CD4-positive, CD25-positive, alpha-beta regulatory T cell (primary cell): ENCODE results near the gene ADORA2B. TPM values are rescaled to one million over a fixed set of nuclear protein-coding genes. Genes with fewer than 3 reads are reported as not detected.
"Not testable (repeated sequence)": the region's sequence is repeated elsewhere in the genome, so short reads cannot be mapped to it uniquely, and the experiment has no call there.

Source experiments
- ATAC-seq, 2 donors: fragments of 150-1000 bp; cut with Tn5 transposase; one replicate each; pipeline ENCODE4 v1.10.0; 2021; ENCODE audit warnings: low read depth in 2 of 2, moderate number of reproducible peaks in 2 of 2, moderate library complexity in 1 of 2
- DNase-seq, 3 donors: peaks; one replicate each; pipeline versions ENCODE4 v3.0.0 to v3.0.0-alpha.2; 2012 to 2022; ENCODE audit warnings: mixed read lengths in 1 of 3
- H3K27ac ChIP-seq: one replicate; pipeline ENCODE4 v1.7.0; 2013; ENCODE audit warnings: mild to moderate bottlenecking, low read length; ENCODE audit not compliant: insufficient read depth, poor library complexity, severe bottlenecking
- H3K27me3 ChIP-seq: one replicate; pipeline ENCODE4 v1.7.0; 2013; ENCODE audit warnings: low read length; ENCODE audit not compliant: control insufficient read depth, insufficient read depth
- H3K36me3 ChIP-seq: one replicate; pipeline ENCODE4 v1.7.0; 2013; ENCODE audit warnings: mild to moderate bottlenecking, low read length, moderate library complexity; ENCODE audit not compliant: control insufficient read depth, insufficient read depth
- H3K4me1 ChIP-seq: 2 replicates; pipeline ENCODE4 v1.7.0; 2013; ENCODE audit warnings: mild to moderate bottlenecking, low read length; ENCODE audit not compliant: insufficient read depth, control insufficient read depth, poor library complexity, severe bottlenecking
- H3K4me3 ChIP-seq: one replicate; pipeline ENCODE4 v1.7.0; 2013; ENCODE audit warnings: low read depth, mild to moderate bottlenecking, low read length, moderate library complexity
- H3K9me3 ChIP-seq, 2 experiments: 1 replicate in 1 of 2; 2 replicates in 1 of 2; pipeline ENCODE4 v1.7.0; 2013; ENCODE audit warnings: low read length in 2 of 2, mild to moderate bottlenecking in 1 of 2, moderate library complexity in 1 of 2; ENCODE audit not compliant: control insufficient read depth in 2 of 2
- H3K27ac Mint-ChIP-seq, 3 donors: one replicate each; pipeline ENCODE4 v1.8.0; 2020 to 2022; ENCODE audit warnings: mild to moderate bottlenecking in 3 of 3, mixed read lengths in 3 of 3, moderate library complexity in 2 of 3
- H3K27me3 Mint-ChIP-seq: one replicate; pipeline ENCODE4 v1.8.0; 2022; ENCODE audit warnings: mild to moderate bottlenecking, mixed read lengths
- H3K36me3 Mint-ChIP-seq: one replicate; pipeline ENCODE4 v1.8.0; 2020; ENCODE audit warnings: mixed read lengths
- H3K4me1 Mint-ChIP-seq, 4 donors: one replicate each; pipeline ENCODE4 v1.8.0; 2020 to 2022; ENCODE audit warnings: mixed read lengths in 4 of 4, mild to moderate bottlenecking in 1 of 4
- H3K4me3 Mint-ChIP-seq, 4 donors: one replicate each; pipeline ENCODE4 v1.8.0; 2020 to 2022; ENCODE audit warnings: mild to moderate bottlenecking in 4 of 4, mixed read lengths in 4 of 4, moderate library complexity in 3 of 4
- H3K9me3 Mint-ChIP-seq, 7 donors: one replicate each; pipeline ENCODE4 v1.8.0; 2020 to 2022; ENCODE audit warnings: mixed read lengths in 7 of 7, mild to moderate bottlenecking in 3 of 7, moderate library complexity in 2 of 7
- polyA plus RNA-seq, 4 donors: library from polyadenylated mRNA; unstranded; fragments of 300-500 nt; fragmentation: Illumina TruSeq; gene quantifications; one replicate each; pipeline ENCODE4 v1.2.3, GENCODE V29; 2021
- total RNA-seq: library from RNA; stranded (reverse); gene quantifications from one replicate; pipeline ENCODE4 v1.2.3, GENCODE V29; 2022

Gene ADORA2B
- total and polyA plus RNA-seq, 5 donors from 2014 or later = 0.18 to 0.99 (median 0.39) TPM; not detected in 2

GRCh38 chr17:15909481-15909991, 35.4 kb upstream of the ADORA2B start:
- no peak for DNase-seq
- H3K4me3 Mint-ChIP-seq = no peak overlapping the region
- no peak for ATAC-seq
- Histone ChIP-seq H3K4me1 (no peaks in the 10 kb centered on the region), H3K4me3 (no peak overlapping the region), H3K27ac (no peak overlapping the region), H3K36me3 (no peaks in the 10 kb centered on the region), H3K9me3 (no peaks in the 10 kb centered on the region), H3K27me3 (peaks cover 2% of the 10 kb centered on the region)
- H3K4me1 Mint-ChIP-seq = no peaks in the 10 kb centered on the region
- H3K27me3 Mint-ChIP-seq = peaks cover 25% of the 10 kb centered on the region
- H3K9me3 Mint-ChIP-seq = no peaks in the 10 kb centered on the region
- H3K36me3 Mint-ChIP-seq = no peaks in the 10 kb centered on the region
- H3K27ac Mint-ChIP-seq = peak overlapping the region in 1 of 3 donors; percentile 5

- H3K36me3 Mint-ChIP-seq = no peaks in the 10 kb centered on the region
These were observed 34.1 kb upstream of the ADORA2B start for GRCh38 chr17:15910791-15911190.

GRCh38 chr17:15911701-15912100, 33.2 kb upstream of the ADORA2B start:
- H3K9me3 ChIP-seq, H3K36me3 Mint-ChIP-seq, DNase-seq, ATAC-seq, H3K27me3 ChIP-seq, H3K4me1 Mint-ChIP-seq, H3K27ac ChIP-seq, H3K27ac Mint-ChIP-seq, H3K9me3 Mint-ChIP-seq, H3K4me1 ChIP-seq, H3K36me3 ChIP-seq, H3K4me3 Mint-ChIP-seq, H3K4me3 ChIP-seq: not testable (repeated sequence)
- peaks cover 17% of the 10 kb centered on the region for H3K27me3 Mint-ChIP-seq

More at GRCh38 chr17:15910791-15911190, 34.1 kb upstream of the ADORA2B start:
- DNase-seq = no peak
- Histone ChIP-seq H3K4me1 (no peaks in the 10 kb centered on the region), H3K27ac (no peak overlapping the region), H3K27me3 (peaks cover 2% of the 10 kb centered on the region), H3K4me3 (no peak overlapping the region), H3K9me3 (no peaks in the 10 kb centered on the region), H3K36me3 (no peaks in the 10 kb centered on the region)
- no peak for ATAC-seq
- Mint-ChIP-seq H3K4me3 (no peak overlapping the region), H3K27me3 (peaks cover 17% of the 10 kb centered on the region), H3K4me1 (no peaks in the 10 kb centered on the region), H3K27ac (no peak overlapping the region), H3K9me3 (no peaks in the 10 kb centered on the region)

- DNase-seq (no peak), ATAC-seq (no peak)
- Histone ChIP-seq H3K4me1 (no peaks in the 10 kb centered on the region), H3K27ac (no peak overlapping the region), H3K9me3 (no peaks in the 10 kb centered on the region), H3K4me3 (no peak overlapping the region), H3K36me3 (no peaks in the 10 kb centered on the region), H3K27me3 (no peaks in the 10 kb centered on the region)
- Mint-ChIP-seq H3K27me3 (peaks cover 17% of the 10 kb centered on the region), H3K4me3 (no peak overlapping the region), H3K4me1 (no peaks in the 10 kb centered on the region), H3K36me3 (no peaks in the 10 kb centered on the region), H3K9me3 (peaks cover 0 to 1% (median 0%) of the 10 kb centered on the region in 7 donors), H3K27ac (peak overlapping the region in 1 of 3 donors; percentile 14)
These were observed 32.4 kb upstream of the ADORA2B start for GRCh38 chr17:15912416-15912955.

- no peaks in the 10 kb centered on the region for H3K4me1 Mint-ChIP-seq
- Histone ChIP-seq H3K27me3 (no peaks in the 10 kb centered on the region), H3K4me3 (no peak overlapping the region), H3K27ac (no peak overlapping the region), H3K9me3 (no peaks in the 10 kb centered on the region), H3K4me1 (no peaks in the 10 kb centered on the region), H3K36me3 (no peaks in the 10 kb centered on the region)
- no peak overlapping the region for H3K27ac Mint-ChIP-seq
- H3K4me3 Mint-ChIP-seq = no peak overlapping the region
- ATAC-seq = no peak
- no peak for DNase-seq
- peaks cover 15% of the 10 kb centered on the region for H3K27me3 Mint-ChIP-seq
- no peaks in the 10 kb centered on the region for H3K36me3 Mint-ChIP-seq
- H3K9me3 Mint-ChIP-seq = peaks cover 0 to 1% (median 0%) of the 10 kb centered on the region in 7 donors
These were observed 31.1 kb upstream of the ADORA2B start for GRCh38 chr17:15913826-15914225.

GRCh38 chr17:15914400-15915170, 30.3 kb upstream of the ADORA2B start:
- Mint-ChIP-seq H3K9me3 (peaks cover 0 to 1% (median 0%) of the 10 kb centered on the region in 7 donors), H3K27me3 (peaks cover 11% of the 10 kb centered on the region), H3K4me3 (no peak overlapping the region), H3K27ac (no peak overlapping the region), H3K4me1 (no peaks in the 10 kb centered on the region), H3K36me3 (no peaks in the 10 kb centered on the region)
- H3K36me3 ChIP-seq = no peaks in the 10 kb centered on the region
- H3K27ac ChIP-seq = no peak overlapping the region
- no peak for ATAC-seq
- no peaks in the 10 kb centered on the region for H3K4me1 ChIP-seq
- DNase-seq = no peak
- H3K27me3 ChIP-seq = no peaks in the 10 kb centered on the region
- no peak overlapping the region for H3K4me3 ChIP-seq
- H3K9me3 ChIP-seq = no peaks in the 10 kb centered on the region

GRCh38 chr17:15915961-15916360, 29.0 kb upstream of the ADORA2B start:
- H3K27me3 Mint-ChIP-seq = peaks cover 14% of the 10 kb centered on the region
- H3K4me1 ChIP-seq = no peaks in the 10 kb centered on the region
- H3K4me3 Mint-ChIP-seq = no peak overlapping the region
- DNase-seq (no peak), ATAC-seq (no peak)
- H3K9me3 Mint-ChIP-seq = peaks cover 0 to 1% (median 0%) of the 10 kb centered on the region in 7 donors
- H3K36me3 Mint-ChIP-seq = no peaks in the 10 kb centered on the region
- H3K9me3 ChIP-seq = no peaks in the 10 kb centered on the region
- no peaks in the 10 kb centered on the region for H3K27me3 ChIP-seq
- H3K36me3 ChIP-seq = no peaks in the 10 kb centered on the region
- H3K27ac ChIP-seq = no peak overlapping the region
- H3K27ac Mint-ChIP-seq = no peak overlapping the region
- H3K4me1 Mint-ChIP-seq = no peaks in the 10 kb centered on the region
- no peak overlapping the region for H3K4me3 ChIP-seq
